IPS-11a (cell line): ENCODE data around the gene IGFLR1.
"Not testable (repeated sequence)": the region's sequence is repeated elsewhere in the genome, so short reads cannot be mapped to it uniquely, and the experiment has no call there.

Experiments used
- H3K4me3 ChIP-seq: one replicate; pipeline ENCODE4 v1.5.1; 2013; ENCODE audit warnings: low read depth, low read length, control low read depth

The IGFLR1 gene

DNA sequence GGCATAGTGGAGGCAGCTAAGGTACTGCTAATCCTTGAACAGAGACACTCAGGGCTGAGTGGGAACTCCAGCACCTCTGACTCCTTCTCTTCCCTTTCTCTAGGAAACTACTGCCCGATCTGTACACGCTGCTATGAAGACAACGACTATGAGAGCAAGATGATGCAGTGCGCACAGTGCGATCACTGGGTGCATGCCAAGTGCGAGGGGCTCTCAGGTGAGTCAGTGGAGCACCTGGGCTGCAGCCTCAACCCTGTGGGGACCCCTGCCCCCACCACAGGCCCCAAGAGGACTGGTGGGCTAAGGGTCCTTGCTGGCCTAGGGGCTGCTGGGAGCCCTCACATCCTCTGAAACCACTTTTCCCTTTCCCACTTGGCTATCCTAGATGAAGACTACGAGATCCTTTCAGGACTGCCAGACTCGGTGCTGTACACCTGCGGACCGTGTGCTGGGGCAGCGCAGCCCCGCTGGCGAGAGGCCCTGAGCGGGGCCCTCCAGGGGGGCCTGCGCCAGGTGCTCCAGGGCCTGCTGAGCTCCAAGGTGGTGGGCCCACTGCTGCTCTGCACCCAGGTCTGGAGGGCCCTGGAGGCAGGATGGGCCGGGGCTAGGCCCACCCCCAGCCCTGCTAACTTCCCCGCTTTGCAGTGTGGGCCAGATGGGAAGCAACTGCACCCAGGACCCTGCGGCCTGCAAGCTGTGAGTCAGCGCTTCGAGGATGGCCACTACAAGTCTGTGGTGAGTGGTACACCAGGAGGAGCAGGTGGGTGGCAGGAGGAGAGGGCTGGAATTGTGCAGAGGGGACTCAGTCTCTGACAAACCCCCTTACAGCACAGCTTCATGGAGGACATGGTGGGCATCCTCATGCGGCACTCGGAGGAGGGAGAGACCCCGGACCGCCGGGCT is 14.9 kb downstream of the IGFLR1 start:
- no peak overlapping the region for H3K4me3 ChIP-seq

DNA sequence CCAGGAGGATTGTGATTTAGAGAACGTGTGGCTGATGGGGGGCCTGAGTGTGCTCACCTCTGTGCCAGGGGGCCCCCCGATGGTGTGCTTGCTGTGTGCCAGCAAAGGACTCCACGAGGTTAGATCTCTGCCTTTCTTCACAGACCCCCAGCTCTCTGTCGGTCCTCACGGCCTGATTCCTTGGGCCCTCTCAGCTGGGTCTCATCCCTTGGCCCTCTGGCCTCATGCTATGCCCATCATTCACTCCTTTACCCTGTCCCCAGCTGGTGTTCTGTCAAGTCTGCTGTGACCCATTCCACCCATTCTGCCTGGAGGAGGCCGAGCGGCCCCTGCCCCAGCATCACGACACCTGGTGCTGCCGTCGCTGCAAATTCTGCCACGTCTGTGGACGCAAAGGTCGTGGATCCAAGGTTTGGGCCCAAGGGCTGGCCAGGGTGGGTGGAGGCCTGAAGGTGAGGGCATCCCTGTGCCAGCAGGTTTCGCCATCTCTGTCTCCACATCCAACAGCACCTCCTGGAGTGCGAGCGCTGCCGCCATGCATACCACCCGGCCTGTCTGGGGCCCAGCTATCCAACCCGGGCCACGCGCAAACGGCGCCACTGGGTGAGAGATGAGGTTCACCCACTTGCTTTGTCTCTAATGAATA is 16.9 kb downstream of the IGFLR1 start:
- H3K4me3 ChIP-seq: no peak overlapping the region

DNA sequence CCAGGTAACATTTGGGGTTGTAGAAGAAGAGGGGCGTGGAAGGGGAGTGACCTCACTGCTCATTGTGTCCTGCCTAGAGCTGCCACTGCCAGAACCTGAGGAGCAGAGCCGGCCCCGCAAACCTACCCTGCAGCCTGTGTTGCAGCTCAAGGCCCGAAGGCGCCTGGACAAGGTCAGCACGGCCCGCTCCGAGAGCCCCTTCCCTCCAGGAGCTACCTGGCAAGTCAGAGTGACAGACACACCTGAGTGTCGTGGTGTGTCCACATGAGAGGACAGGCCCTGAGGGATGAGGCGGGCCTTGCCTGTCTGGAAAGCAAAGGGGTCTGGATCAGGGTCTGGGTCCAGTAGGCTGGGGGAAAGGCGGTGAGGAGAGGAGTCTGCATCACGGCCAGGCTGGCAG is 17.7 kb downstream of the IGFLR1 start:
- H3K4me3 ChIP-seq: no peak overlapping the region

DNA sequence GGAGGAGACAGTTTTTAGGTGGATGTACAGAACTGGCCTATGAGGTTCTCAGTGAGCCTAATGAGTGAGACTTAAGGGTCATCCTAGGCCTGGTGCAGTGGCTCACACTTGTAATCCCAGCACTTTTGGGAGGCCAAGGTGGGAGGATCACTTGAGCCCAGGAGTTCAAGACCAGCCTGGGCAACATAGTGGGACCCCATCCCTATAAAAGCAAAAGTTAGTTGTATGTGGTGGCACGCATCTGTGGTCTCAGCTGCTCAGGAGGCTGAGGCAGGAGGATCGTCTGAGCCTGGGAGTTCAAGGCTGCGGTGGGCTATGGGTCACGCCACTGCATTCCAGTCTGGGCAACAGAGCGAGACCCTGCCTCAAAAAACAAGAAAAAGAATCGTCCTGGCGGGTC is 18.1 kb downstream of the IGFLR1 start:
- H3K4me3 ChIP-seq: not testable (repeated sequence)

DNA sequence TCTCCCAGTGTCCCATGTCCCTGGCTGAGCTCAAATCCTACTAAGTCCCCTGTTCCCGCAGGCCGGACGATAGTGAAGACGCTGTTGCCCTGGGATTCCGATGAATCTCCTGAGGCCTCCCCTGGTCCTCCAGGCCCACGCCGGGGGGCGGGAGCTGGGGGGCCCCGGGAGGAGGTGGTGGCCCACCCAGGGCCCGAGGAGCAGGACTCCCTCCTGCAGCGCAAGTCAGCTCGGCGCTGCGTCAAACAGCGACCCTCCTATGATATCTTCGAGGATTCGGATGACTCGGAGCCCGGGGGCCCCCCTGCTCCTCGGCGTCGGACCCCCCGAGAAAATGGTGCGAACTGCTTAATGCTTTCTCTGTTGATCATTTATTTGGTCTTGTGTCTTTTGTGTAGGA is 18.6 kb downstream of the IGFLR1 start:
- H3K4me3 ChIP-seq: no peak overlapping the region

DNA sequence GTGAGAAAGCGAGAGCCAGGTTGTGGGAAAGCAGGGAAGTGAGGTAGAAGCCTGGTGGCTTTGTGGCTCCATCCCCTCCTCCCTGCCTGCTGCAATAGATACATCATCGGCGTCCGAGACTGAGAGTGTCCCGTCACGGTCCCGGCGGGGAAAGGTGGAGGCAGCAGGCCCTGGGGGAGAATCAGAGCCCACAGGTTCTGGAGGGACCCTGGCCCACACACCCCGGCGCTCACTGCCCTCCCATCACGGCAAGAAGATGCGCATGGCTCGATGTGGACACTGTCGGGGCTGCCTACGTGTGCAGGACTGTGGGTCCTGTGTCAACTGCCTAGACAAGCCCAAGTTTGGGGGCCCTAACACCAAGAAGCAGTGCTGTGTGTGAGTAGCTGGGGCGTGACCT is 19.4 kb downstream of the IGFLR1 start:
- H3K4me3 ChIP-seq: no peak overlapping the region

DNA sequence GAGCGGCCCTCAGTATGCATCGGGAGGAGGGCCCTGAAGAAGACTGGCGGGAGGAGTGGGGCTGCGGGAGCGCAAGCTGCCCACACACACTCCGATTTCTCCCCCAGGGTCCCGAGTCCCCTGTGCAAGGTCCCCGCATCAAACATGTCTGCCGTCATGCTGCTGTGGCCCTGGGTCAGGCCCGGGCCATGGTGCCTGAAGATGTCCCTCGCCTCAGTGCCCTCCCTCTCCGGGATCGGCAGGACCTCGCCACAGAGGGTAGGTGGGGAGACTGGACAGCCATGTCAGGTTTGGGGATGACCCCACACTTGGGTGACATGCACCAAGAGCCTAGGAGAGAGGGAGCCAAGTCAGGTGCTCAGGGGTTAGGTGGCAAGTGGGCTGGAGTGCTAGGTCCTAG is 19.8 kb downstream of the IGFLR1 start:
- no peak overlapping the region for H3K4me3 ChIP-seq

DNA sequence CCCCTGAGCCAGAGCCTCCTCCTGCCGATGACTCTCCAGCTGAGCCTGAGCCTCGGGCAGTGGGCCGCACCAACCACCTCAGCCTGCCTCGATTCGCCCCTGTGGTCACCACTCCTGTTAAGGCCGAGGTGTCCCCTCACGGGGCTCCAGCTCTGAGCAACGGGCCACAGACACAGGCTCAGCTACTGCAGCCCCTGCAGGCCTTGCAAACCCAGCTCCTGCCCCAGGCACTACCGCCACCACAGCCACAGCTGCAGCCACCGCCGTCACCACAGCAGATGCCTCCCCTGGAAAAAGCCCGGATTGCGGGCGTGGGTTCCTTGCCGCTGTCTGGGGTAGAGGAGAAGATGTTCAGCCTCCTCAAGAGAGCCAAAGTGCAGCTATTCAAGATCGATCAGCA is 20.9 kb downstream of the IGFLR1 start:
- no peak overlapping the region for H3K4me3 ChIP-seq

DNA sequence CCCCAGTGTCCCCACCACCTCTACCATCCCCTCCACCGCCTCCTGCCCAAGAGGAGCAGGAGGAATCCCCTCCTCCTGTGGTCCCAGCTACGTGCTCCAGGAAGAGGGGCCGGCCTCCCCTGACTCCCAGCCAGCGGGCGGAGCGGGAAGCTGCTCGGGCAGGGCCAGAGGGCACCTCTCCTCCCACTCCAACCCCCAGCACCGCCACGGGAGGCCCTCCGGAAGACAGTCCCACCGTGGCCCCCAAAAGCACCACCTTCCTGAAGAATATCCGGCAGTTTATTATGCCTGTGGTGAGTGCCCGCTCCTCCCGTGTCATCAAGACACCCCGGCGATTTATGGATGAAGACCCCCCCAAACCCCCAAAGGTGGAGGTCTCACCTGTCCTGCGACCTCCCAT is 21.6 kb downstream of the IGFLR1 start:
- H3K4me3 ChIP-seq: no peak overlapping the region

DNA sequence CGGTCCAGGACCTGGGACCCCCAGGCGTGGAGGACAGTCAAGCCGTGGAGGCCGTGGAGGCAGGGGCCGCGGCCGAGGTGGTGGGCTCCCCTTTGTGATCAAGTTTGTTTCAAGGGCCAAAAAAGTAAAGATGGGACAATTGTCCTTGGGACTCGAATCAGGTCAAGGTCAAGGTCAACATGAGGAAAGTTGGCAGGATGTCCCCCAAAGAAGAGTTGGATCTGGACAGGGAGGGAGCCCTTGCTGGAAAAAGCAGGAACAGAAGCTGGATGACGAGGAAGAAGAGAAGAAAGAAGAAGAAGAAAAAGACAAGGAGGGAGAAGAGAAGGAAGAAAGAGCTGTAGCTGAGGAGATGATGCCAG is 22.1 kb downstream of the IGFLR1 start:
- H3K4me3 ChIP-seq: no peak overlapping the region

DNA sequence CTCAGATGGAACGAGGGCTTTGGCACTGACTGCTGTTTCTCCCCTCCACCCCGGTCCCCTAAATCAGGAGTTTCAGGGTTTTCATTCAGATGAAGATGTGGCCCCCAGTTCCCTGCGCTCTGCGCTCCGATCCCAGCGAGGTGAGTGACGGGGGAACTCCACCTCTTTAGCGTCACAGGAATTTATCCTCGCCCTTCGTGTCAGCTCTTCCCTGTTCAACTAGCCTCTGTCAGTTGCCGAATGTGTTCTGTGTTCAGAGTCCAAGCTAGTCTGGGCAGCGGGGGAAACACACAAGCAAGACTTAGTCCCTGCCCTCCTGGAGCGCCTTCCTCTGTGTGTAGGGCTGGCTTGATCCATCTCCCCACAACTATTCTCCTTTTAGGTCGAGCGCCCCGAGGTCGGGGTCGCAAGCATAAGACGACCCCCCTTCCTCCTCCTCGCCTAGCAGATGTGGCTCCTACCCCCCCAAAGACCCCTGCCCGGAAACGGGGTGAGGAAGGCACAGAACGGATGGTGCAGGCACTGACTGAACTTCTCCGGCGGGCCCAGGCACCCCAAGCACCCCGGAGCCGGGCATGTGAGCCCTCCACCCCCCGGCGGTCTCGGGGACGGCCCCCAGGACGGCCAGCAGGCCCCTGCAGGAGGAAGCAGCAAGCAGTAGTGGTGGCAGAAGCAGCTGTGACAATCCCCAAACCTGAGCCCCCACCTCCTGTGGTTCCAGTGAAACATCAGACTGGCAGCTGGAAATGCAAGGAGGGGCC is 22.7 kb downstream of the IGFLR1 start:
- no peak overlapping the region for H3K4me3 ChIP-seq

DNA sequence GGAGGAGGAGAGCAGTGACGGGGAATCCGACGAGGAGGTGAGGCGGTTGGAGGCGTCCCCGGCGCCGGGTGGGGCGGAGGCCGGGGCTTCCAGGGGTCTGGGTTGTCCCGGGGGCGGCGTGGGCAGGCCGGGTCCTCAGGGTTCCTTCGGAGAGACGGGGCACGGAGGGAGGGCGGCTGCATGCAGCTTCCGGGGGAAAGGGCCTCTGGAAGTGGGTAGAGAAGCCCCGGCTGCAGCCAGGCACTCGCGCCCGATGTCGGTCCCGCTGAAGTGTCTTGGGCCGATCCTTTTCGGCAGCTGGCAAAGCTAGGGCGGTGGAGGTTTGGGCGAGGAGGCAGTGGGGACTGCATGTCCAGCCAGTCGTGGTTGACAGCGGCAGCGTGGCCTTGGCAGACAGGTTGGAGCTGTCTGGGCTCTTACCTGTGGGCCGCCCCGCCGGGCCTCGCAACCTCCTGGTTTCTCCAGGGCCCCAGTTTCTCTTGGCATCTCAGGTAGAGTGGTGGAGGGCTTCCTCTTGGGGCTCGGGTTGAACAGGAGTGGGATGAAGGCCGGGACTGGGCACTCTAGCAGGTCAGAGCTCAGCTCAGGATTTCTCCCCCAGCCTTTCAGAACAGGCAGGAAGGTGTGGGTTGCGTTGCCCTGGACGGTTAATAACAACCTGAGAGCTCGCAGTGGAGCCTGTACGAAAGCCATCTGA is 23.8 kb downstream of the IGFLR1 start:
- peak overlapping the region; percentile 82 for H3K4me3 ChIP-seq

DNA sequence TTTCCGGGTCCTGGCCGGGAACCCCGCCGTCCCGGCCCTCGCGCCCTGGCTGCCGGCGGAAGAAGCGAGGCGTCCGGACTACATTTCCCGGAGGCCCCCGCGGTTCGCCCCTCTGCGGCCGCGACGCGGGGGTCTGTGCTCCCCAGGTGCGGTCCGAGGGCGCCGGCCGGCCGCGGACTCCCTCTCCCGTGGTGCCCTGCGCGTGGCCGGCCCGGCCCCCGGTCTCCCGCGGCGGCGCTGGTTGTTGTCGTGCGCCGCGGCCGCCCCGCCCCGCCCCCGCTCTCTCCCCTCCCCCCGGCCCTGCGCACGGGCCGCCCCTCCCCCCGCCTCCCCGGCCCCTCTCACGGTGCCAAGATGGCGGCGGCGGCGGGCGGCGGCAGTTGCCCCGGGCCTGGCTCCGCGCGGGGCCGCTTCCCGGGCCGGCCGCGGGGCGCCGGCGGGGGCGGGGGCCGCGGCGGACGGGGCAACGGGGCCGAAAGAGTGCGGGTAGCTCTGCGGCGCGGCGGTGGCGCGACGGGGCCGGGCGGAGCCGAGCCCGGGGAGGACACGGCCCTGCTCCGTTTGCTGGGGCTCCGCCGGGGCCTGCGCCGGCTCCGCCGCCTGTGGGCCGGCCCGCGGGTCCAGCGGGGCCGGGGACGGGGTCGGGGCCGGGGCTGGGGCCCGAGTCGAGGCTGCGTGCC is 24.4 kb downstream of the IGFLR1 start, which contains the start of gene KMT2B:
Gene KMT2B, plus strand, starts transcription at position 339 of the 680 bp plus-strand sequence. Its CDS starts 16 bp downstream, at position 355.
- peak within 1 kb of the TSS; percentile 82 for H3K4me3 ChIP-seq

DNA sequence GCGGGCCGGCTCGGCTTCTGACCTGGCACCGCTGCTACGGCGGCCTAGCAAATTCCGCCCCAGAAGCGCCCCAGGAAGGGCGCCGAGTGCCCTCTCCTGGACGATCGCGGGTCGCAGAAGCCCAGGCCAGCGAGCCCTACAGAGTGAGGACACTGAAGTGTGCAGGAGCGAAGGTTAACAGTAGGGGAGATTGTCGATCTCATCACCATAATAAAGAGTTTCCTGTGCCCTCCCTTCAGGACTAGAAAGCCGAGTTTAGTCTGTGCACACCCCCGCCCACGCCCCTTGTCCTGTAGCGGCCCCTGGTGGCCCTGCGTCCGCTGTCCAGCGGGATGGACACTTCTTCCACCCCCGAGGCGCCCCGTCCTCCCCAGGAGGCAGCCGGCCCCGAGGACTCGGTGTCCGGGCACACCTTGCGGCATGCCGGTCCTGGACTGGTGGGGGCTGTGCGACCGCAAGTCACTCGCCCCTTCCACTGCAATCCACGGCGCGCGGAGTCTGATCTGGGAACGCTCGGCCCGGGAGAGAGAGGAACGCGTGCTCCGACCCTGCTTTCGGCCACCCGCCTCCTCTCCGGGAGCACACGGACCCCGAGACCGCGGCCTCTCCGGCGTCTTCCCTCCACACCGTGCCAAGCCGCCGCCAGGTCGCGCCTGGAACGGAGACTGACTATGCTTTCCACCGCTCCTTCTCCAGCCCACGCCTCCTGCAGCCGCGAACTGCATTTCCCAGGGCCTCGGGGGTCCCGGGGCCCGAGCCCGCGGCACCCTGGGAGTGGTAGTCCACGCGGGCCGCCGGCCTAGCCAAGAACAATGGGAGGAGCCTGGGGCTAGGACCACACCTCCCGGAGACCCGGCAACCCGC is 25.2 kb downstream of the IGFLR1 start:
- H3K4me3 ChIP-seq: peak overlapping the region; percentile 62

DNA sequence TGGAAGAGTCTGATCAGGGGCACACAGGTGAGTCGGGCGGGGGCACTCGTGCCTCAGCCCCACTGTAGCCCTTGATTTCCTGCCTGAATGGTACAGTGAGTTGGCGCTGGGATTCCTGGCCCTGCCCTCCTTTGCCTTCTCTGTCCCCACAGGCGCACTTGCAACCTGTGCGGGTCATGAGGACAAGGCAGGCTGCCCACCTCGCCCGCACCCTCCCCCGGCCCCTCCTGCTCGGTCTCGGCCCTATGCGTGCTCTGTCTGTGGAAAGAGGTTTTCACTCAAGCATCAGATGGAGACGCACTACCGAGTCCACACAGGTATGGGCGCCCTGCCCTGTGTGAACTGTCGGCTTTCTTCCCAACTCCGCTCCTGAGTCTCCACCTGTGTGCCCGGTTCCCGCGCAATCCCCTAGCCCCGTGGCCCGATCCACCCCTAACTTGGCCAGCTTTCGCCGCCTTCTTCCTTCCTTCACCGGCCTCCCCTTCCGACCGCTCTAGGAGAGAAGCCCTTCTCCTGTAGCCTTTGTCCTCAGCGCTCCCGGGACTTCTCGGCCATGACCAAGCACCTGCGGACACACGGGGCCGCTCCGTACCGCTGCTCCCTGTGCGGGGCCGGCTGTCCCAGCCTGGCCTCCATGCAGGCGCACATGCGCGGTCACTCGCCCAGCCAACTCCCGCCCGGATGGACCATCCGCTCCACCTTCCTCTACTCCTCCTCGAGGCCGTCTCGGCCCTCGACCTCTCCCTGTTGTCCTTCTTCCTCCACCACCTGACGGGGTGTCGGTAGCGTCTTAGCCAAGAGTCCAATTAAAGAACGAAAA is 26.1 kb downstream of the IGFLR1 start:
- H3K4me3 ChIP-seq: peak overlapping the region; percentile 62

DNA sequence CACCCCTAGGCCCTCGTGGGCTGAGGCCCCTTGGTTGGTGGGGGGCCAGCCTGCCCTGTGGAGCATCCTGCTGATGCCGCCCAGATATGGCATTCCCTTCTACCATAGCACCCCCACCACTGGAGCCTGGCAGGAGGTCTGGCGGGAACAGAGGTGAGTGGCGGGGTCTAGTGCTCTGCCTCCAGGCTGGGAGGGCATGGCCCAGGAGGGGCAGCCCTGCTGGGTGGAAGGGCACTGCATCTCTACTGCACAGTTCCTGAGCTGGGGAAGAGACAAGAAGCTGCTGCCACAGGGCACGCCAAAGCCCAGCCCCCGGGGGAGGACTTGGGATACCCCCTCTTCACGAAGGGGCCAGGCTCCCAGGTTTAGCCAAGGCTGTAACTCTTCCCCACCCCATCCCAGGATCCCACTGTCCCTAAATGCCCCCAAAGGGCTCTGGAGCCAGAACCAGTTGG is 26.9 kb downstream of the IGFLR1 start:
- no peak overlapping the region for H3K4me3 ChIP-seq

DNA sequence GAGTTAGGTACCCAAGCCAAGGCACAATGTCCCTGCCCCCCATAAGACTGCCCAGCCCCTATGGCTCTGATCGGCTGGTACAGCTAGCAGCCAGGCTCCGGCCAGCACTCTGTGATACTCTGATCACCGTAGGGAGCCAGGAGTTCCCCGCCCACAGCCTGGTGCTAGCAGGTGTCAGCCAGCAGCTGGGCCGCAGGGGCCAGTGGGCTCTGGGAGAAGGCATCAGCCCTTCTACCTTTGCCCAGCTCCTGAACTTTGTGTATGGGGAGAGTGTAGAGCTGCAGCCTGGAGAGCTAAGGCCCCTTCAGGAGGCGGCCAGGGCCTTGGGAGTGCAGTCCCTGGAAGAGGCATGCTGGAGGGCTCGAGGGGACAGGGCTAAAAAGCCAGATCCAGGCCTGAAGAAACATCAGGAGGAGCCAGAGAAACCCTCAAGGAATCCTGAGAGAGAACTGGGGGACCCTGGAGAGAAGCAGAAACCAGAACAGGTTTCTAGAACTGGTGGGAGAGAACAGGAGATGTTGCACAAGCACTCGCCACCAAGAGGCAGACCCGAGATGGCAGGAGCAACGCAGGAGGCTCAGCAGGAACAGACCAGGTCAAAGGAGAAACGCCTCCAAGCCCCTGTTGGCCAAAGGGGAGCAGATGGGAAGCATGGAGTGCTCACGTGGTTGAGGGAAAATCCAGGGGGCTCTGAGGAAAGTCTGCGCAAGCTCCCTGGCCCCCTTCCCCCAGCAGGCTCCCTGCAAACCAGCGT is 27.5 kb downstream of the IGFLR1 start:
- no peak overlapping the region for H3K4me3 ChIP-seq
